Trophoblast cell (in vitro differentiated cells and primary cell): Measurements from ENCODE around the gene NHERF2.

Experiments used
- DNase-seq, 2 donors: peaks; one replicate each; pipeline ENCODE4 v3.0.0-alpha.2; 2016
- H2AFZ ChIP-seq: 2 replicates; pipeline ENCODE4 v1.6.1; 2013; ENCODE audit warnings: low read length, moderate library complexity, mild to moderate bottlenecking; ENCODE audit not compliant: insufficient read depth, poor library complexity
- H2AK5ac ChIP-seq: 2 replicates; pipeline ENCODE4 v1.6.1; 2013; ENCODE audit warnings: mild to moderate bottlenecking, low read length
- H2BK120ac ChIP-seq: 2 replicates; pipeline ENCODE4 v1.6.1; 2013; ENCODE audit warnings: low read length, mild to moderate bottlenecking, moderate library complexity; ENCODE audit not compliant: insufficient read depth, poor library complexity
- H2BK12ac ChIP-seq: 2 replicates; pipeline ENCODE4 v1.6.1; 2013; ENCODE audit warnings: mild to moderate bottlenecking, low read length, moderate library complexity
- H2BK5ac ChIP-seq: 2 replicates; pipeline ENCODE4 v1.6.1; 2013; ENCODE audit warnings: low read length, low read depth, moderate library complexity, mild to moderate bottlenecking; ENCODE audit not compliant: poor library complexity
- H3K14ac ChIP-seq: 2 replicates; pipeline ENCODE4 v1.6.1; 2013; ENCODE audit warnings: mild to moderate bottlenecking, low read length
- H3K18ac ChIP-seq: 2 replicates; pipeline ENCODE4 v1.6.1; 2013; ENCODE audit warnings: mild to moderate bottlenecking, low read length
- H3K23ac ChIP-seq: 2 replicates; pipeline ENCODE4 v1.6.1; 2013; ENCODE audit warnings: low read length
- H3K27ac ChIP-seq: 2 replicates; pipeline ENCODE4 v1.5.1; 2013; ENCODE audit warnings: low read depth, mild to moderate bottlenecking, inconsistent platforms, low read length, moderate library complexity
- H3K27me3 ChIP-seq: 2 replicates; pipeline ENCODE4 v1.6.1; 2013; ENCODE audit warnings: inconsistent platforms, mild to moderate bottlenecking, low read length, moderate library complexity; ENCODE audit not compliant: insufficient read depth
- H3K36me3 ChIP-seq, 2 experiments: 1 replicate in 1 of 2; 2 replicates in 1 of 2; pipeline ENCODE4 v1.6.1; 2013; ENCODE audit warnings: low read length in 2 of 2, mild to moderate bottlenecking in 2 of 2, moderate library complexity in 1 of 2; ENCODE audit not compliant: insufficient read depth in 2 of 2, control insufficient read depth in 1 of 2
- H3K4ac ChIP-seq: 2 replicates; pipeline ENCODE4 v1.6.1; 2013; ENCODE audit warnings: low read depth, mild to moderate bottlenecking, low read length, moderate library complexity
- H3K4me1 ChIP-seq, 2 experiments: 1 replicate in 1 of 2; 2 replicates in 1 of 2; pipeline ENCODE4 v1.6.1; 2013; ENCODE audit warnings: low read length in 2 of 2, mild to moderate bottlenecking in 2 of 2, moderate library complexity in 1 of 2; ENCODE audit not compliant: insufficient read depth in 2 of 2, control insufficient read depth in 1 of 2
- H3K4me2 ChIP-seq: 2 replicates; pipeline ENCODE4 v1.6.1; 2013; ENCODE audit warnings: inconsistent platforms, mild to moderate bottlenecking, low read length, moderate library complexity
- H3K4me3 ChIP-seq: 2 replicates; pipeline ENCODE4 v1.5.1; 2013; ENCODE audit warnings: mild to moderate bottlenecking, low read depth, low read length, inconsistent platforms
- H3K79me1 ChIP-seq: one replicate; pipeline ENCODE4 v1.6.1; 2013; ENCODE audit warnings: low read length
- H3K79me2 ChIP-seq: 2 replicates; pipeline ENCODE4 v1.6.1; 2013; ENCODE audit warnings: low read length, mild to moderate bottlenecking; ENCODE audit not compliant: control insufficient read depth, insufficient read depth, poor library complexity
- H3K9ac ChIP-seq: 2 replicates; pipeline ENCODE4 v1.6.1; 2013; ENCODE audit warnings: mild to moderate bottlenecking, low read length
- H3K9me3 ChIP-seq: 2 replicates; pipeline ENCODE4 v1.6.1; 2013; ENCODE audit warnings: low read depth, mild to moderate bottlenecking, control low read depth, inconsistent platforms, low read length; ENCODE audit not compliant: insufficient read depth
- H4K12ac ChIP-seq: 2 replicates; pipeline ENCODE4 v1.6.1; 2013; ENCODE audit warnings: low read depth, mild to moderate bottlenecking, low read length, moderate library complexity
- H4K8ac ChIP-seq: 2 replicates; pipeline ENCODE4 v1.6.1; 2013; ENCODE audit warnings: low read depth, mild to moderate bottlenecking, low read length, moderate library complexity
- H4K91ac ChIP-seq: one replicate; pipeline ENCODE4 v1.6.1; 2013; ENCODE audit warnings: low read depth, mild to moderate bottlenecking, low read length, moderate library complexity
- WGBS: extraction: QIAGEN DNeasy Blood & Tissue Kit; methylation state at CpG from one replicate; pipeline ENCODE4 v1.1.7; 2013; ENCODE audit warnings: missing lambda C conversion rate; ENCODE audit not compliant: insufficient read length, insufficient coverage; ENCODE audit errors: extremely low coverage; 5-methylcytosine and 5-hydroxymethylcytosine counted together

Gene NHERF2

DNA sequence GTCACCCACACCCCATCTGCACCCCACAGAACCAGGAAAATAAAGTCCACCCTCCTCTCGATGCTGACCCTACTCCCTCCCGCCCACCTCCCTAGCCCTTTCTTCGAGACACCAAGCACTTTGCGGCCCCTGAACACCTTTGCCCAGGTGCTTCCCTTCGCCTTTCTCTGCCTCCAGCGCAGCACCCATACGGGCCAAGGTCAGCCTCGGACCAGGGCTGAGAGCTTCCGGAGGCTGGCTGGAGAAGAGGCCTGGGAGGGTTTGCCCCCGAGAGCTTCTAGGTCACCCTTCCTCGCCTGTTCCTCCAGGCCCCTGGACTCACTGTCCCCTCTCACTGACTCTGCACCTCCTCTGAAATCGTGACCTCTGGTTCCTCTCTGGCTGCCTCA lies 2.7 kb upstream of the NHERF2 start:
- H3K27ac ChIP-seq = no peak overlapping the region
- H2BK5ac ChIP-seq = peak overlapping the region; percentile 48
- H3K27me3 ChIP-seq = peaks cover 18% of the 10 kb centered on the region
- peak overlapping the region; percentile 24 for H2BK120ac ChIP-seq
- no peak overlapping the region for H2AFZ ChIP-seq
- H4K12ac ChIP-seq = peak overlapping the region; percentile 54
- no peak for DNase-seq
- H3K18ac ChIP-seq = no peak overlapping the region
- peak overlapping the region; percentile 26 for H3K4ac ChIP-seq
- peaks cover 3% of the 10 kb centered on the region for H3K79me2 ChIP-seq
- H2AK5ac ChIP-seq = peak overlapping the region; percentile 12
- H4K8ac ChIP-seq = peak overlapping the region; percentile 82
- peaks cover 5% of the 10 kb centered on the region for H3K9me3 ChIP-seq
- H4K91ac ChIP-seq = peak overlapping the region; percentile 63
- no peak overlapping the region for H3K4me2 ChIP-seq
- H3K23ac ChIP-seq = no peak overlapping the region
- peak overlapping the region; percentile 66 for H2BK12ac ChIP-seq
- no peak overlapping the region for H3K4me3 ChIP-seq
- no peak overlapping the region for H3K9ac ChIP-seq
- no peaks in the 10 kb centered on the region for H3K36me3 ChIP-seq
- peaks cover 18% of the 10 kb centered on the region for H3K79me1 ChIP-seq
- H3K14ac ChIP-seq = peak overlapping the region; percentile 63
- no CpG with 5 or more reads among the region's 12 CpGs for WGBS
- H3K4me1 ChIP-seq = peaks cover 29 to 31% of the 10 kb centered on the region in 2 experiments

DNA sequence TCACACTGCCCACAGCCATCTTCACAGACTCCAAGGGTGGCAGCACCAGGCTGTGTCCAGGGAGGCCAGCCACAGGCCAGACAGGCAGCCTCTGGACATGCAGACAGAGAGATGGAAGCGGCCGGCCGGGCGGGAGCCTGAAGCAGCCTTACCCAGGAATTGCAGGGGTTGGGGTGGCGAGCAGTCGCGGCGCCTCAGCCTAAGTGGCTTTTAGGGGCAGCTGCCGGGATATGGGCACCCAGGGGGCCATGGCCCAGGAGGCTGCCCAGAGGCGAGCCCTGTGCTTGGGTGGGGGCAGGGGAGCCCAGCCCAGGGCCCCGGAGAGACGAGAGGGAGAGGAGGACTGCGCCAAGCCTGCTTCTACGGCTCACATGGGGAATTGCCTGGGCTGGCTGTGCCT lies 1.5 kb upstream of the NHERF2 start:
- Histone ChIP-seq H3K4ac (no peak overlapping the region), H3K79me2 (peaks cover 3% of the 10 kb centered on the region), H4K12ac (no peak overlapping the region), H3K4me3 (no peak overlapping the region), H3K4me1 (peaks cover 21 to 24% of the 10 kb centered on the region in 2 experiments), H3K27ac (no peak overlapping the region), H4K8ac (no peak overlapping the region), H3K36me3 (peaks cover 5 to 8% of the 10 kb centered on the region in 2 experiments), H2AFZ (no peak overlapping the region), H3K4me2 (no peak overlapping the region), H3K9me3 (peaks cover 4% of the 10 kb centered on the region), H3K18ac (no peak overlapping the region), H3K14ac (no peak overlapping the region), H2BK120ac (no peak overlapping the region), H2AK5ac (peak overlapping the region; percentile 3), H3K27me3 (peaks cover 6% of the 10 kb centered on the region), H3K23ac (no peak overlapping the region), H3K9ac (no peak overlapping the region), H2BK5ac (no peak overlapping the region), H4K91ac (no peak overlapping the region), H3K79me1 (peaks cover 18% of the 10 kb centered on the region), H2BK12ac (no peak overlapping the region)
- no CpG with 5 or more reads among the region's 14 CpGs for WGBS
- no peak for DNase-seq

DNA sequence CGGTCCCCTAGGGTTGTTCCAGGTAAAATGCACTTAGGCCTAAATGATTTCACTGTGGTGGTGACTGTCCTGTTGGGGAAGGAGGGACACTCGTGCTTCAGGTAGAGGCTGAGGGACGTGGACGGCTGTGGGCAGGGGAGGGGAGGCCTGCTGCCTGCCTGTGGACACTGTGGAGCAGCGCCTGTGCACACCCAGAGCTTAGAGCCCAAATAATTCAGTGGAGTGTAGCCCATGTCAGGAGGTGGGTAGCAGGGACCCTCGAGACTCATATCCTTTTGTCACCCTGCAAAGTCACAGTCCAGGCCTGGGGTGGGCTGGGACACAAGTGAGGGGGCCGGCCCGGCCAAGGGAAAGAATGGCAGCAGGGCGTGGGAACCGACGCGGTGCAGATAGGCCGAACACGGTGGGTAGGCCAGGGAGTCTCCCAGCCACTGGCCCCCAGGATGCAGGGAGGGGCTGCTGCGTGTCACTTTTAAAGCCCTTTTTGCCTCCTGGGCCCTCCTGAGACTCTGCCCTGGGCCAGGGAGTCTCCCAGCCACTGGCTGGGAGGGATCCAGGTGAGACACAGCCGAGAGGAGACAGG lies 733 bp upstream of the NHERF2 start:
- no peak overlapping the region for H3K4me3 ChIP-seq

DNA sequence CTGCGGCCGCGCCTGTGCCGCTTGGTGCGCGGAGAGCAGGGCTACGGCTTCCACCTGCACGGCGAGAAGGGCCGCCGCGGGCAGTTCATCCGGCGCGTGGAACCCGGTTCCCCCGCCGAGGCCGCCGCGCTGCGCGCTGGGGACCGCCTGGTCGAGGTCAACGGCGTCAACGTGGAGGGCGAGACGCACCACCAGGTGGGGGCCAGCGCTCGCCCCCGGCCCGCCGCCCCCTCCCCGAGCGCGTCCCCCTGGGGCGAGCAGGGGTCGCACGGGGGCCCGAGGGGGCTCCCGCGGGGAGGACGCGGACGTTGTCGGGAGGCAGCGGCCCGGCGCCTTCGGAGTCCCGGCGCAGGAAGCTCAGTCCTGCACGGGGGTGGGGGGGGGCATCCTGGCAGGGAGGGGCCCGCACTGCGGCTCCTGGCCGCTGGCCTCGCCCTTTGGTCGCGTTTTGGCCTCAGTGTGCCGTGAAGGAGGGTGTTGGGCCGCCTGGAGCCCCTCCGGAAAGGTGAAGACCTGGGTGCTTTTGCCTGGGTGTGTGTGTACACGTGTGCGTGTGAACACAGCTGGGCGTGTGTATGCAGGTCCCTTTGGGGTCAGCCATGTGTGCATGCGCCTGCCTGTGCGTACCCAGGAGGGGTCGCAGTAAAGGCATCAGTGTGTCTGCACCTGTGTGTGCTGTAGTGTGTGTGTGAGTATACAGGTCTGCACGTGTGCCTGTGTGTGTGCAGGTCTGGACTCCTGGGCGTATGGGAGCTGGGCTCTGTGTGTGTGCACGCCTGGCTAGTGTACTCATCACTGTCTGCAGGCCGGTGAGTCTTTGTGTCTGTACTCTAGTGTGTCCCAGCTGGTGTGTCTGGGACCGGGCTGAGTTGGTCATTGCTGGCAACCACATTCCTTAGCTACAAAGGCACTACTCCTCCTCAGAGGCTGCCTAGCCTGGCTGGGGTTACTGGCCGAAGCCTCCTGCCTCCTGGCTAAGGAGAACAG lies 615 bp downstream of the NHERF2 start:
- Histone ChIP-seq H3K79me2 (peaks cover 3% of the 10 kb centered on the region), H2BK120ac (no peak overlapping the region), H3K4me2 (peak overlapping the region; percentile 77), H2BK12ac (peak overlapping the region; percentile 16), H3K36me3 (peaks cover 5 to 8% of the 10 kb centered on the region in 2 experiments), H3K4ac (no peak overlapping the region), H2BK5ac (no peak overlapping the region), H3K4me3 (peak overlapping the region; percentile 57), H3K23ac (peak overlapping the region; percentile 3), H3K9me3 (peaks cover 3% of the 10 kb centered on the region), H4K8ac (no peak overlapping the region), H3K9ac (no peak overlapping the region), H3K27me3 (no peaks in the 10 kb centered on the region), H3K14ac (peak overlapping the region; percentile 34), H3K18ac (peak overlapping the region; percentile 36), H2AK5ac (no peak overlapping the region), H4K12ac (no peak overlapping the region), H3K4me1 (peaks cover 17 to 24% of the 10 kb centered on the region in 2 experiments), H3K79me1 (peaks cover 18% of the 10 kb centered on the region), H3K27ac (no peak overlapping the region), H4K91ac (peak overlapping the region; percentile 34), H2AFZ (no peak overlapping the region)
- DNase-seq = no peak
- WGBS = no CpG with 5 or more reads among the region's 76 CpGs

More for the DNA sequence above, 733 bp upstream of the NHERF2 start:
- peaks cover 17 to 24% of the 10 kb centered on the region in 2 experiments for H3K4me1 ChIP-seq
- no peak overlapping the region for H3K27ac ChIP-seq
- H3K18ac ChIP-seq = no peak overlapping the region
- H4K12ac ChIP-seq = no peak overlapping the region
- no peak overlapping the region for H2BK5ac ChIP-seq
- no CpG with 5 or more reads among the region's 16 CpGs for WGBS
- H3K4me2 ChIP-seq = no peak overlapping the region
- peak overlapping the region; percentile 17 for H2BK120ac ChIP-seq
- no peak overlapping the region for H3K4ac ChIP-seq
- peaks cover 18% of the 10 kb centered on the region for H3K79me1 ChIP-seq
- H3K9me3 ChIP-seq = peaks cover 3% of the 10 kb centered on the region
- H3K23ac ChIP-seq = no peak overlapping the region
- peaks cover 5 to 8% of the 10 kb centered on the region in 2 experiments for H3K36me3 ChIP-seq
- no peak overlapping the region for H2AFZ ChIP-seq
- no peak overlapping the region for H3K14ac ChIP-seq
- no peak overlapping the region for H3K9ac ChIP-seq
- peak overlapping the region; percentile 2 for H4K8ac ChIP-seq
- peaks cover 3% of the 10 kb centered on the region for H3K79me2 ChIP-seq
- peak overlapping the region; percentile 61 for H2BK12ac ChIP-seq
- DNase-seq = no peak
- peak overlapping the region; percentile 36 for H2AK5ac ChIP-seq
- H3K27me3 ChIP-seq = no peaks in the 10 kb centered on the region
- H4K91ac ChIP-seq = peak overlapping the region; percentile 53
